ENCODE measurements around the gene MEF2B. TPM values are rescaled to one million over a fixed set of nuclear protein-coding genes. Genes with fewer than 3 reads are reported as not detected.

The MEF2B gene
- total and polyA plus RNA-seq, 2 donors (not counting 3 experiments of a cell fraction or from before 2014, with no cell fraction given): 0.52 to 1.2 TPM

- ChIA-PET POLR2A (no interaction called here), CTCF (interaction anchor here (0.6 kb wide), 1 partner anchor 11 kb away, joined by 3 read pairs; no protein-coding TSS in a partner anchor)
- DNase-seq (ENCODE audit: low read depth, low spot score) (no peak), FAIRE-seq (no peak)
- Histone ChIP-seq H3K4me2 (ENCODE audit: insufficient read depth, low read length) (no peak overlapping the region), H3K4me3 (replicated peaks in 1 of 3; ENCODE audit: insufficient read depth in 1 of 3, low read depth in 1 of 3, low read length in 3 of 3) (no peak overlapping the region), H4K20me1 (replicated peaks; ENCODE audit: control insufficient read depth, extremely low read depth, insufficient read depth, low read length) (no peaks in the 10 kb centered on the region), H3K27ac (ENCODE audit: insufficient read depth, low read depth, low read length) (no peak overlapping the region), H3K36me3 (ENCODE audit: control insufficient read depth in 2 of 2, extremely low read depth in 1 of 2, insufficient read depth in 2 of 2, low read length in 2 of 2) (no peaks in the 10 kb centered on the region), H3K9me1 (replicated peaks; ENCODE audit: control insufficient read depth, extremely low read depth, insufficient read depth, low read length) (no peaks in the 10 kb centered on the region), H3K9ac (replicated peaks; ENCODE audit: extremely low read depth, insufficient read depth, low read length) (no peak overlapping the region), H3K79me2 (ENCODE audit: control insufficient read depth, insufficient read depth, low read length) (no peaks in the 10 kb centered on the region), H3K27me3 (ENCODE audit: control insufficient read depth in 2 of 2, insufficient read depth in 2 of 2, low read length in 2 of 2) (peaks cover 10 to 11% of the 10 kb centered on the region in 2 experiments), H3K9me3 (replicated peaks; ENCODE audit: control insufficient read depth, insufficient read depth, low read length) (no peaks in the 10 kb centered on the region), H3K4me1 (ENCODE audit: control insufficient read depth, extremely low read depth, insufficient read depth, low read length) (no peaks in the 10 kb centered on the region), H2AFZ (ENCODE audit: low read depth, low read length) (no peak overlapping the region)
- intact Hi-C loops (cut with micrococcal nuclease): no loop called here
- dilution Hi-C loops (cut with MboI; ENCODE audit: extremely low pct_ligation_motif_present, low sequenced_read_pairs): no loop called here
- BruUV-seq (replicated peaks): no TSS peak
- TF ChIP-seq MAX (IDR thresholded peaks at IDR 0.05; ENCODE audit: insufficient read depth, insufficient read length): no peak
- no peak for TF ChIP-seq EZH2 (IDR thresholded peaks at IDR 0.05; ENCODE audit: borderline replicate concordance, low read depth, low read length, severe bottlenecking)
- TF ChIP-seq POLR2A (IDR thresholded peaks at IDR 0.05; ENCODE audit: low read depth, low read length): no peak
- TF ChIP-seq MYC (IDR thresholded peaks at IDR 0.05; ENCODE audit: low read depth, low read length): no peak
Measured at GRCh38 chr19:19212916-19213315, 42.9 kb upstream of the MEF2B start.

- DNase-seq (ENCODE audit: low read depth, low spot score): no peak
- Histone ChIP-seq H2AFZ (ENCODE audit: low read depth, low read length) (no peak within 1 kb of the TSS), H3K27ac (ENCODE audit: insufficient read depth, low read depth, low read length) (no peak within 1 kb of the TSS), H4K20me1 (replicated peaks; ENCODE audit: control insufficient read depth, extremely low read depth, insufficient read depth, low read length) (no peaks in the 10 kb centered on the region), H3K9me3 (replicated peaks; ENCODE audit: control insufficient read depth, insufficient read depth, low read length) (no peaks in the 10 kb centered on the region), H3K9ac (replicated peaks; ENCODE audit: extremely low read depth, insufficient read depth, low read length) (no peak within 1 kb of the TSS), H3K4me3 (replicated peaks in 1 of 3; ENCODE audit: insufficient read depth in 1 of 3, low read depth in 1 of 3, low read length in 3 of 3) (no peak within 1 kb of the TSS), H3K27me3 (ENCODE audit: control insufficient read depth in 2 of 2, insufficient read depth in 2 of 2, low read length in 2 of 2) (peaks cover 10 to 11% of the 10 kb centered on the region in 2 experiments), H3K4me2 (ENCODE audit: insufficient read depth, low read length) (no peak within 1 kb of the TSS), H3K79me2 (ENCODE audit: control insufficient read depth, insufficient read depth, low read length) (no peaks in the 10 kb centered on the region), H3K9me1 (replicated peaks; ENCODE audit: control insufficient read depth, extremely low read depth, insufficient read depth, low read length) (no peaks in the 10 kb centered on the region), H3K4me1 (ENCODE audit: control insufficient read depth, extremely low read depth, insufficient read depth, low read length) (no peaks in the 10 kb centered on the region), H3K36me3 (ENCODE audit: control insufficient read depth in 2 of 2, extremely low read depth in 1 of 2, insufficient read depth in 2 of 2, low read length in 2 of 2) (no peaks in the 10 kb centered on the region)
- BruUV-seq (replicated peaks): no TSS peak
- no peak for FAIRE-seq
- intact Hi-C loops (cut with micrococcal nuclease): no loop called here
- dilution Hi-C loops (cut with MboI; ENCODE audit: extremely low pct_ligation_motif_present, low sequenced_read_pairs): no loop called here
- ChIA-PET CTCF (no interaction called here), POLR2A (no interaction called here)
- TF ChIP-seq CTCF (IDR thresholded peaks at IDR 0.05; ENCODE audit: extremely low read depth in 1 of 2, insufficient read depth in 1 of 2, low read depth in 1 of 2, low read length in 2 of 2) (no peak), FOS (IDR thresholded peaks at IDR 0.05; ENCODE audit: borderline replicate concordance, insufficient read depth, low read length) (no peak), POLR2A (IDR thresholded peaks at IDR 0.05; ENCODE audit: low read depth, low read length) (no peak), MAX (IDR thresholded peaks at IDR 0.05; ENCODE audit: insufficient read depth, insufficient read length) (no peak), EZH2 (IDR thresholded peaks at IDR 0.05; ENCODE audit: borderline replicate concordance, low read depth, low read length, severe bottlenecking) (no peak), GATA2 (IDR thresholded peaks at IDR 0.05; ENCODE audit: insufficient read depth, insufficient read length, low read depth, low read length) (no peak), POLR2AphosphoS5 (IDR thresholded peaks at IDR 0.05; ENCODE audit: insufficient read depth, low read depth, low read length) (no peak), JUN (IDR thresholded peaks at IDR 0.05; ENCODE audit: borderline replicate concordance, insufficient read depth, insufficient read length, low read depth) (no peak), MYC (IDR thresholded peaks at IDR 0.05; ENCODE audit: low read depth, low read length) (no peak)
Measured at GRCh38 chr19:19211499-19212420, 41.7 kb upstream of the MEF2B start, which contains the start of gene NCAN. Gene NCAN, plus strand, starts transcription at chr19:19211958. Its CDS starts 4,996 bp downstream, at chr19:19216954.
